Endothelial cell of hepatic sinusoid (primary cell): ENCODE results near the gene BATF.

Source experiments
- in situ Hi-C: cut with HindIII; loops from 2 replicates; pipeline ENCODE4 v1.10.0; 2017; ENCODE audit warnings: low sequenced_read_pairs

BATF gene

GRCh38 chr14:75559045-75559444, 36.8 kb downstream of the BATF start:
- in situ Hi-C loops = no loop called here

DNA sequence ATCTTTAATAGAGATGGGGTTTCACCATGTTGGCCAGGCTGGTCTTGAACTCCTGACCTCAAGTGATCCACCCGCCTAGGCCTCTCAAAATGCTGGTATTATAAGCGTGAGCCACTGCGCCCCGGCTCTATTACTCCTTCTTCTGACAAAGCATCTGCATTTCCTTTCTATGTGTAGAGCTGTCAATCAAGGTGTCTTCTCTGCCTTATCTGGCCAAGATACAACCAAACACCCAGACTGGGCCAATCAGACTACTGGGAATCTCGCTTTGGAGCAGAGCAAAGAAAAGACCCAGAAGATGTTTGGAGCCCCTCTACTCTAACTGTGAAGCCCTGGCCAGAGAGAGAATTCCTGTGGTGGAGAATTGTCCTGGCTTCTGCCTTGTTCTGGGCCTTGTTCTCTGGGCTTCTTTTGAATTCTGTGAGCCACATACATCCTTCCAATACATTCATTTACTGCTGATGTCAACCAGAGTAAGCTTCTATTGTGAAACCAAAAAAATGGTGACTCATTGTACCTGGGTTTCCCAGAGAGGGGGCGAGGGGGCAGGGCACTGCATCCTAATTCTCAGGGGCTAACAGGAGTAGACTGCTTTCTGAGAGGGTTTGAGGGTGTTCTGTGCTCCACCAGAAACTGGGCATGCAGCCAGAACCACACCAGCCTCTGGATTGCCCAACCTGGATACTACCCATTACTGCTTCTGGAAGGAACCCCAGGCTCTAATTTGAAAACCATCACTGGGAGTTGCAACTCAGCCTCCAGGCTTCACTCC, 37.4 kb downstream of the BATF start:
- in situ Hi-C loops = loop anchor here (5.0 kb wide), 1 partner anchor 88 kb away; no protein-coding TSS in a partner anchor

GRCh38 chr14:75561013-75561432, 38.8 kb downstream of the BATF start:
- in situ Hi-C loops = loop anchor here (5.0 kb wide), 1 partner anchor 86 kb away; no protein-coding TSS in a partner anchor

GRCh38 chr14:75562089-75562488, 39.8 kb downstream of the BATF start:
- in situ Hi-C loops = loop anchor here (5.0 kb wide), 1 partner anchor 85 kb away; no protein-coding TSS in a partner anchor

GRCh38 chr14:75562489-75562888, 40.2 kb downstream of the BATF start:
- in situ Hi-C loops = loop anchor here (5.0 kb wide), 1 partner anchor 85 kb away; no protein-coding TSS in a partner anchor

DNA sequence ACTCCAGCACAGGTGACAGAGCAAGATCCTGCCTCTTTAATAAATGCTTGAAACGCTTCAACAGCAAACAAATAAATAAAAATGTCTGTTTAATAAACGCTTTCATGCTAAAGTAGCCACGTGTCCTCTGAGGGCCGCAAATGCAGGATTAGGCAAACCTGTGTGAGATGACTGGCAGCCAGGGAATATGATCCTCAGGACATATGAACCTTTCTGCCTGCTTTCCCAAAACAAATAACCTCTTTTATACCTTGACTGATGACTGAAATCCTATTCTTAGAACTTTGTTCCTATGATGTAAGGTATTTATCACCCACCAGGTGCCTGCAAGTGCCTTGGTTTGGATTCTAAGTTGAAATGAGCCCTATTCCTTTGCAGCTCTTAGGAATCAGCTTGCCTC, 41.7 kb downstream of the BATF start:
- in situ Hi-C loops = loop anchor here (5.0 kb wide), 1 partner anchor 83 kb away; no protein-coding TSS in a partner anchor

GRCh38 chr14:75565056-75565455, 42.8 kb downstream of the BATF start:
- in situ Hi-C loops = no loop called here

DNA sequence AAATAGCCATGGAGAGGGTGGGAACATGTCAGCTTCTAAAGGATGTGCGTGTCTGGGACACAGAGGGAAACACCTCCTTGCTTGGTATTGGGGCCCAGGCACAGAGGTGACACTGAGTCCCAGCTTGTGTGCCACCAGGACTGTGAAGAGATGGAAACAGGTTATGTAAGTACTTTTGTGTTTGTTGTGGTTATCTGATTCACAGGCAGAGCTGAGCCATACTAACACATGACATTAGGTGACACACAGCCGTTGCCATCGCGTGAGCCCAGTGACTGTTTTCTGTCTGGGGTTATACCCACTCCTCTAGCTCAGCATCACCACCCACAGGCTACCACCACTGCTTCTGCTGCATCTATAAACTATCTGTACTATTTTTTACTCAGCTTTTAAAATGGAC, 44.1 kb downstream of the BATF start:
- in situ Hi-C loops = no loop called here

DNA sequence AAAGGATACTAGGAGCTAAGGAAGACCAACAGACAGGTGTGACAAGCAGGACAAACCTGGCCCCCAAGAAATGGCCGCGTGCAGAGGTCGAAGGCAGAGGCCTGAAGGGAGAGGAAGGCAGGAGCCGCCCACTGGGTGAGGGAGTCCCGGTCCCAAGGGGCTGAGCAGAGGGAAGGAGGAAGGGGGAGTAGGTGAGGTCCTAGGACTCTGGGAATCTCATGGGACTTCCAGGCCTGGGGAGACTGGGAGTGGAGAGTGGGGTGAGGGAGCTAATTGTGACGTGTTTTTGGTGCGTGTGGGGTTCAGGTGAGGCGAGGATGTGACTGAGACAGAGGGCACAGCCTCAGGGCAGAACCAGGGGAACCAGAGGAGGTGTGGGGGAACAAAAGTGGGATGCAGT, 44.5 kb downstream of the BATF start:
- in situ Hi-C loops = no loop called here

DNA sequence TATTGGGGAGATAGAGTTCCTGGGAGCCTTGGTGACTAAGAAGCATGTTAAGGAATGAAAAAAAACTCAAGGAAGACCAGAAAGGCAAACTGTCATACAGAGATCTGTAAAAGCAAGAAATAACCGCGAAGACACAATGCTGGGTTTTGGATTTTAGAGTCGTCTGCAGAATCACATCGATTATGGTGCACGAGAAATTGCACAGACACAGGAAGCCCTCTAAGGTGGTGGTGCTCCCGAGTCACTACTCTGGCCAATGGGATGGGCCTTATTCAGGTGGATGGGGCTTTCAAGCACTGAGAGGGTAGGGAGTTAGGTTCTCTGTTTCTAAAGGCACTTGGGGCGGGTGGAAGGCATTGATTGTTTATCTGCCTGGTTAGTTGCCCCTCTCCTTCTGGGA, 45.9 kb downstream of the BATF start:
- in situ Hi-C loops = no loop called here

GRCh38 chr14:75568791-75569190, 46.5 kb downstream of the BATF start:
- in situ Hi-C loops = no loop called here

GRCh38 chr14:75570797-75571196, 48.5 kb downstream of the BATF start:
- in situ Hi-C loops = no loop called here

GRCh38 chr14:75572104-75572503, 49.8 kb downstream of the BATF start:
- in situ Hi-C loops = no loop called here

GRCh38 chr14:75577090-75577489, 54.8 kb downstream of the BATF start:
- in situ Hi-C loops = no loop called here

DNA sequence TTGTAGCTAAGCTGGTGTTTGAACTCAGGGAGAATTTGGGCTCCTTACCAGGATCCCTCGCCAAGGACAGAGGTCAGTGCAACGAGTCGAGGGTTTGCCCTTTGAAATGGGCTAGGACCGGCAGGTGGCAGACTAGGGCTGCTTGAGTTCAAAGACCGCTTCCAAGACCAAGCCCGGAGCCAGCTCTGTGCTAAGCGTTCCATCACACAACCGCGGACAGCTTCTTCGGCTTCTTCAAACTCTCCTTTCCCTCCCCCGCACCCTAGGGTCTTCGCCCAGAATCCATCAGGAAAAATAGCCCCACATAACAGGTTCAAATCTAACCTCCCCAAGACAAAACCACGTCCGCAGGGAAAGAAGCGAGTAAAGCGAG, 55.4 kb downstream of the BATF start:
- in situ Hi-C loops = no loop called here

DNA sequence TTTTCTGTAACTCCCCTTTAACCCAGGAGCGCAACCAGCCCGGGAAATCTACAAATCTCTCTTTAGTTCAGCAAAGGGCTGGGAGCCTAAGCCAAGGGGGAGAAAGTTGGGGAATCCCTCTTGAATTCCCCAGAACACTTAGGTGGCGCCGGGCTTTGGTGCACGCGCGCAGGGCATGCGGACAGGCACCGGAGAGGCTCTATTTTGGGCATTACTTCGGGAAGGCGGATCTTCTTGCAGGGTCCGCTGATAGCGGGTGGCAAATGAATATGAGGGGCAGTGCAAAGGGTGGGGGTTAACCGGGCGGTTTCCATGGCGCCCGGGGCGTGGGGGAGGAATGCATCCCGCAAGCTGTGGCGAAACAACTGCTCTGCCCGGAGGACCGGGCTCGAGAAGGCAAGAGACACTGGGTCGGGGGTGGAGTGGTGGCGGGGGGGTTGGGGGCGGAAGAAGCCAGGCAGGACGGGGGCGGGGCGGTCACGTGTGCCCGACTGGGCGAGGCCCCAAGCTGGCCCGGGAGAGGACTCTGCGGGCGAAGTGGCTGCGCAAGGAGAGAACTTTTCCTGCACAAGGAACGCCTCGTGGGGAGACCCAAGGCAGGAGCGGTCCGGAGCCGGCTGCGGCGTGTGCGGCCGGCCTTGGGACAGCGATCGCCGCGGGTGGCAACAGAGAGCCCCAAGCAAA, 56.0 kb downstream of the BATF start, which contains the start of gene FLVCR2:
FLVCR2 (plus strand) TSS at position 519 of the 684 bp plus-strand sequence. CDS start 353 bp downstream, outside the sequence.
- in situ Hi-C loops = no loop called here

DNA sequence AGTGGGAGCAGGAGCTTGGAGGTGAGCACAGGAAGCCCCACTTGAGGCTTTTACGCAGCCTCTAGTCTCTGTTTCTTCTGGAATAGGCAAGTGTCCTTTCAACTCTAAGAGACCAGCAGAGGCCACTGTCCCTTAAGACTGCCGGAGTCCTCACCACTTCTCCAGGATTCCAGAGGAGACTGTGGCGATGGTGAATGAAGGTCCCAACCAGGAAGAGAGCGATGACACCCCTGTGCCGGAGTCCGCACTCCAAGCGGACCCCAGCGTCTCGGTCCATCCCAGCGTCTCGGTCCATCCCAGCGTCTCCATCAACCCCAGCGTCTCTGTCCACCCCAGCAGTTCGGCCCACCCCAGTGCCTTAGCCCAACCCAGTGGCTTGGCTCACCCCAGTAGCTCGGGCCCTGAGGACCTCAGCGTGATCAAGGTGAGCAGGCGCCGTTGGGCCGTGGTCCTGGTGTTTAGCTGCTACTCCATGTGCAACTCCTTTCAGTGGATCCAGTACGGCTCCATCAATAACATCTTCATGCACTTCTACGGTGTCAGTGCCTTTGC, 56.6 kb downstream of the BATF start:
- in situ Hi-C loops = no loop called here

GRCh38 chr14:75579338-75579864, 57.1 kb downstream of the BATF start:
- in situ Hi-C loops = no loop called here

GRCh38 chr14:75579882-75580281, 57.6 kb downstream of the BATF start:
- in situ Hi-C loops = no loop called here

- in situ Hi-C loops = no loop called here
Observed at GRCh38 chr14:75587388-75587787, 65.1 kb downstream of the BATF start.

- in situ Hi-C loops = no loop called here
Observed at GRCh38 chr14:75589931-75590330, 67.7 kb downstream of the BATF start.
